GM21786 (cell line): ENCODE results near the gene GHITM.
A peak's percentile ranks its signal among the peaks of the same experiment; 100 is the strongest.
"Not testable (repeated sequence)": the region's sequence is repeated elsewhere in the genome, so short reads cannot be mapped to it uniquely, and the experiment has no call there.

Source experiments
- ATAC-seq: cut with Tn5 transposase; IDR thresholded peaks from one replicate; pipeline ENCODE4 v1.9.1; 2021; ENCODE audit not compliant: unreplicated experiment

The GHITM gene

GRCh38 chr10:84173501-84173929 lies 34.2 kb downstream of the GHITM start, which contains the start of gene GPR15LG:
Gene GPR15LG (plus strand): TSS chr10:84173801. CDS start chr10:84173852, 51 bp downstream.
- ATAC-seq, result peak; percentile 45

GRCh38 chr10:84175436-84175835 lies 36.1 kb downstream of the GHITM start:
- no peak for ATAC-seq

GRCh38 chr10:84176351-84176750 lies 37.0 kb downstream of the GHITM start:
- no peak for ATAC-seq

GRCh38 chr10:84176836-84177474 lies 37.6 kb downstream of the GHITM start:
- no peak for ATAC-seq

GRCh38 chr10:84177541-84178141 lies 38.3 kb downstream of the GHITM start:
- peak; percentile 35 for ATAC-seq

GRCh38 chr10:84178160-84178609 lies 38.9 kb downstream of the GHITM start:
- ATAC-seq, result no peak

- peak; percentile 87 for ATAC-seq
These were observed 39.9 kb downstream of the GHITM start for GRCh38 chr10:84179059-84179710.

- ATAC-seq, result not testable (repeated sequence)
These were observed 41.1 kb downstream of the GHITM start for GRCh38 chr10:84180386-84180785.

GRCh38 chr10:84181631-84182030 lies 42.3 kb downstream of the GHITM start:
- ATAC-seq, result no peak

- peak; percentile 54 for ATAC-seq
These were observed 45.2 kb downstream of the GHITM start for GRCh38 chr10:84184517-84184916.

- ATAC-seq, result no peak
These were observed 46.3 kb downstream of the GHITM start for GRCh38 chr10:84185526-84186175.

- ATAC-seq, result no peak
These were observed 49.5 kb downstream of the GHITM start for GRCh38 chr10:84188815-84189214.

- no peak for ATAC-seq
These were observed 51.3 kb downstream of the GHITM start for GRCh38 chr10:84190621-84191020.

GRCh38 chr10:84191106-84191505 lies 51.8 kb downstream of the GHITM start:
- no peak for ATAC-seq

GRCh38 chr10:84193327-84193726 lies 54.0 kb downstream of the GHITM start:
- ATAC-seq, result no peak

GRCh38 chr10:84193846-84194423 lies 54.6 kb downstream of the GHITM start:
- no peak for ATAC-seq

- peak; percentile 75 for ATAC-seq
These were observed 55.2 kb downstream of the GHITM start, which contains the start of gene CDHR1 for GRCh38 chr10:84194424-84195043. Gene CDHR1 (plus strand): TSS chr10:84194537. CDS start chr10:84194761, 224 bp downstream.

GRCh38 chr10:84195044-84195830 lies 55.9 kb downstream of the GHITM start:
- ATAC-seq, result no peak

- ATAC-seq, result no peak
These were observed 56.8 kb downstream of the GHITM start for GRCh38 chr10:84196083-84196482.

- no peak for ATAC-seq
These were observed 57.6 kb downstream of the GHITM start for GRCh38 chr10:84196941-84197340.
